Activated CD8-positive, alpha-beta T cell treated with anti-CD3 and anti-CD28 coated beads, Interleukin-2, amount 10 ng/mL, durations not matched to agents 7 days and 5 days (primary cell): Measurements from ENCODE around the gene NELL1. TPM values are rescaled to one million over a fixed set of nuclear protein-coding genes. Genes with fewer than 3 reads are reported as not detected.

Experiments
- ATAC-seq: fragments of 150-1000 bp; cut with Tn5 transposase; one replicate; pipeline ENCODE4 v1.10.0; 2021; ENCODE audit warnings: moderate library complexity
- CTCF ChIA-PET: fragments of 350-600 bp; sonication (Branson Sonifier 250); formaldehyde crosslinking; loops from one replicate; lab custom pipeline; 2021; ENCODE audit warnings: antibody characterized with exemption; lab: Charles Lee
- POLR2A ChIA-PET: fragments of 350-600 bp; sonication (Branson Sonifier 250); formaldehyde crosslinking; loops from one replicate; lab custom pipeline; 2021; ENCODE audit warnings: antibody characterized with exemption; lab: Charles Lee
- DNase-seq: peaks from one replicate; pipeline ENCODE4 v3.0.0-alpha.2; 2020
- H3K27ac Mint-ChIP-seq: one replicate; pipeline ENCODE4 v1.8.0; 2021; ENCODE audit warnings: mild to moderate bottlenecking, mixed read lengths
- H3K27me3 Mint-ChIP-seq: one replicate; pipeline ENCODE4 v1.8.0; 2021; ENCODE audit warnings: low read depth, mixed read lengths
- H3K36me3 Mint-ChIP-seq: one replicate; pipeline ENCODE4 v1.8.0; 2021; ENCODE audit warnings: low read depth, mixed read lengths
- H3K4me1 Mint-ChIP-seq: one replicate; pipeline ENCODE4 v1.8.0; 2021; ENCODE audit warnings: low read depth, mixed read lengths
- H3K4me3 Mint-ChIP-seq: one replicate; pipeline ENCODE4 v1.8.0; 2021; ENCODE audit warnings: mild to moderate bottlenecking, mixed read lengths
- H3K9me3 Mint-ChIP-seq: one replicate; pipeline ENCODE4 v1.8.0; 2022; ENCODE audit warnings: mixed read lengths; ENCODE audit not compliant: insufficient read depth
- total RNA-seq, 2 experiments: library from RNA; stranded (reverse); gene quantifications; one replicate each; pipeline ENCODE4 v1.2.3, GENCODE V29; 2021

NELL1 gene
- total RNA-seq, 2 experiments from 2014 or later: not detected

DNA sequence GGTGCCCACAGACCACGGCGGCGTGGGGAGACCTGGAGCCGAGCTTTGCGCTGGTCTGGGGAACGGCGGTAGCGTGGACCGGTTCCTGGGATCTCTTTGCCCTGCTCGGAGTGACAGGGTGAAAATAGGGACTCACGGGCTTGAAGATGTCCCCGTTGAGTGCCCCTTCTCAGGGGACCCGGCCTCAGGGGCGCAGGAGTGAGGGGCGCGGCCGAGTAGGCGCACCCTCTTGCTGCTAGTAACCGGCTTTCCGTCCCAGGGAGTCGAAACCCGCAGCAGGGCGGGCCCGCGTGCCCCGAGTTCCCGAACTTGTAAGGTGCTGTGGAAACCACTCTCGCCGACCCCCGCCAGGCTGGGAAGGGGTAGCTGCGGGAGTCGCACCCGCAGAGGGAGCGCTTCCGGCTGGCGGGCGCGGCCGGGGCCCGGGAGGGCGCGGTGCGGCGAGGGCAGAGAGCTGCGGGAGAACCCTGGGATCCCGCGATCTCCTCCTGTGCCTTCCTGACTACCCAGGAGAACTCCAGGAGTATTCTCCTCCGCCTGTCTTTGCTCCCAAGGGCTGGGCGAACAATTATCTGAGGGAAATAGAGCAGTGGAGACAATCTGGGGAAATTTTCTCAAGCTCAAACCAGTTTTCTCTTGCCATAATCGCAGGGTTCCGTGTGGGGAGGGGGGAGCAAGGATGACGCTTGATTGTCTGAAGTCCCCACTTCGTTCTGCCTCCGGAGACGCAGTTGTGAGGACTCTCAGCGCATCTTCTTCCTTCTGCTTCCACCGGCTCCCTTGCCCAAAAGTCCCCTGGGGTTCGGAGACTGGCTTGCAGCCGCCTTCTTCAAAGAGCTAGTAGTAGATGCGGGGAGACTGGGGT is 666 bp downstream of the NELL1 start:
- peaks cover 55% of the 10 kb centered on the region for H3K27me3 Mint-ChIP-seq
- H3K27ac Mint-ChIP-seq: no peak overlapping the region
- ATAC-seq (no peak), DNase-seq (no peak)
- H3K4me3 Mint-ChIP-seq: no peak overlapping the region
- H3K9me3 Mint-ChIP-seq: no peaks in the 10 kb centered on the region
- POLR2A ChIA-PET: no interaction called here
- H3K4me1 Mint-ChIP-seq: peaks cover 14% of the 10 kb centered on the region
- CTCF ChIA-PET: interaction anchor here (1.2 to 4.5 kb wide), 3 partner anchors 11 to 50 kb away, joined by 3 to 24 read pairs (median 5); no protein-coding TSS in a partner anchor
- H3K36me3 Mint-ChIP-seq: no peaks in the 10 kb centered on the region

DNA sequence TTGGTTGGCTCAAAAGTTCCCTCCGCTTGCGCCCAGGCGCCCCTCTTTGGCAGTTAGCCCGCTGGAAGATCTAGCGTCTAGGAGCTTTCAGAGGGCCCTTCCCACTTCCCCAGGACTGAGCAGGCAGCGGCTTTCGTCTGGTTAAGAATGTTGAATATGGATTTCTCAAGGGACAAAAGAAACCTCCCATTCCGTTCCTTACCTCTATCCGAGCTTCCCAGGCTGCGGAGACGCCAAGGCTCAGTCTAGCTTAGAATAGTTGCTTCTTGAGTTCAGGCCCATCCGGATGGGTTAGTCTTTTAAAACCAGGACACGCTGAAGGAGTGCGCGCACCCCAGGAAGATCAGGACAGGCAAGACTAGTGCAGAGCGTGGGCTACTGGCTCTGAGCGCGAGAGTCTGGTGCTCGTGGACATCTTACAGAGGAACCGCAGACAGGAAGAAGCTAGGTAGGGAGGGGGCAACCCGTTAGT is 1.6 kb downstream of the NELL1 start:
- ATAC-seq (no peak), DNase-seq (no peak)
- Mint-ChIP-seq H3K9me3 (no peaks in the 10 kb centered on the region), H3K4me1 (peaks cover 14% of the 10 kb centered on the region), H3K27ac (no peak overlapping the region), H3K36me3 (no peaks in the 10 kb centered on the region), H3K4me3 (no peak overlapping the region), H3K27me3 (peaks cover 50% of the 10 kb centered on the region)
- ChIA-PET POLR2A (no interaction called here), CTCF (interaction anchor here (1.2 to 4.5 kb wide), 3 partner anchors 10 to 51 kb away, joined by 3 to 24 read pairs (median 5); no protein-coding TSS in a partner anchor)

DNA sequence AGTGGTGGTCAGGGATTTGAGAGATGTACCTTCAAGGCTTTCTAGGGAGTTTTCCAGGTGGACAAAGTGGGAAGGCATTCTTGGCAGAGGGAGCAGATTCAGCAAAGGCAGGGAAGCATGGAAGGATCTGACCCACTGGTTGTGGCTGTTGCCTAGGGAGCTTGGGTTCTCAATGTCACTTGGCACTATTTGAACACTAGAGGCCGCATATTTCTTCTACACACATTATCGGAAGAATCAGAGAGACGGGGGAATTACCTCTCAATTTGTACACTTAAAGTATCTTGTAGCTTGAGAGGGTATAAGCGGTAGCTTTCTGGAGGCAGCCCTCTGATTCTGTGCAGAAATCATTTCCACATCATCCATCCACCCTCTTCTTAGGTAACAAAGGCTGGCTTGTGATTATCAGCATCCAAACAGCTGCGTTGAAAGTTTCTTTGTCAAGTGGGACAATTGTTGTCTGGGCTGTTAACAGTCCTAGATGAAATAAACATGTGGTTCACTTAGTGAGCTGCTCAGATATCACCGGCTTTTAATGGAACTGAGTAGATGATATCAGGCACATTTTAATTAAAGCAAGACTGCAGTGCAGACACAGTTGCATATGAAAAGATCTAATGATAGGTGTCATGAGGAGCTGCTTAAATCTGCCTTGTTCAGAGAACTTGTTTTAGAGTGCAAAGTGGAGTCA is 2.6 kb downstream of the NELL1 start:
- POLR2A ChIA-PET: no interaction called here
- CTCF ChIA-PET: interaction anchor here (1.0 to 4.5 kb wide), 5 partner anchors 20 to 544 kb away, joined by 3 to 24 read pairs (median 4); no protein-coding TSS in a partner anchor
- no peak overlapping the region for H3K27ac Mint-ChIP-seq
- H3K9me3 Mint-ChIP-seq: no peaks in the 10 kb centered on the region
- no peak for DNase-seq
- H3K27me3 Mint-ChIP-seq: peaks cover 47% of the 10 kb centered on the region
- peaks cover 14% of the 10 kb centered on the region for H3K4me1 Mint-ChIP-seq
- H3K36me3 Mint-ChIP-seq: no peaks in the 10 kb centered on the region
- no peak overlapping the region for H3K4me3 Mint-ChIP-seq
- ATAC-seq: no peak

DNA sequence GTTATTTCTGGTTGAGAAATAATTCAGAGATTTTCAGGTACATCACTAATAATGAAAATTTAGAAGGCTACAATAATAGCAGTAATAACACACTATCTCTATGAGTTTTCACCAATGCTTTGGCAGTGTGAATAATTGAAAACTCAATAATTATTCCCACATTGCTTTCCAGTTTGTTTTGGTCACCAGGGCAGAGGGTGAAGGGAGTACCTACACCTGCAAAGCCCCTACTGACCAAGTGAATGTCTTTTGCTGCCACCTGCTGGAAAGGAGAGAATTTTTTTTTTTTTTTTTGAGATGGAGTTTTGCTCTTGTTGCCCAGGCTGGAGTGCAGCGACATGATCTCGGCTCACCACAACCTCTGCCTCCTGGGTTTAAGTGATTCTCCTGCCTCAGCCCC is 3.2 kb downstream of the NELL1 start:
- DNase-seq (no peak), ATAC-seq (no peak)
- no peaks in the 10 kb centered on the region for H3K36me3 Mint-ChIP-seq
- ChIA-PET CTCF (interaction anchor here (1.1 to 4.5 kb wide), 5 partner anchors 9 to 544 kb away, joined by 3 to 24 read pairs (median 4); no protein-coding TSS in a partner anchor), POLR2A (no interaction called here)
- H3K4me1 Mint-ChIP-seq: peaks cover 14% of the 10 kb centered on the region
- H3K27ac Mint-ChIP-seq: no peak overlapping the region
- H3K9me3 Mint-ChIP-seq: no peaks in the 10 kb centered on the region
- H3K27me3 Mint-ChIP-seq: peaks cover 44% of the 10 kb centered on the region
- H3K4me3 Mint-ChIP-seq: no peak overlapping the region

DNA sequence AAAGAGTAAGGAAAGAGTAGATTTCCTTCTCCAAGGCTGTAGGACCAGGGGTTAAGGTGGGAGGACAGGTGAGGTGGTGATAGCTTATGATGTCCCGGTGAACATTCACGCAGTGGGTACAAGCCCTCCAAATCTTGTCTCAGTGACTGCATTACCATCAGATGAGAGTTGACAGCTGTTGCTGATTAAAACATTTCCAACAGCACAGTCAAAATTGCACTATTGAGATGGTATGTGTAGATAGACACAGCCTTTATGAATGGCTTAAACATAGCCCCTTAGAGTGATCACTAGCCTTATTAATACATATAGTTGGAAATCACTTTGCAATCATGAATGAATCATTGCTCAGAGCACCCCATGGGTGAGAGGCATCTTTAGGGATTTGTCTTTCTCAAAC is 7.3 kb downstream of the NELL1 start:
- no peak for DNase-seq
- no peak overlapping the region for H3K4me3 Mint-ChIP-seq
- H3K27me3 Mint-ChIP-seq: peaks cover 11% of the 10 kb centered on the region
- H3K9me3 Mint-ChIP-seq: no peaks in the 10 kb centered on the region
- no peaks in the 10 kb centered on the region for H3K4me1 Mint-ChIP-seq
- ChIA-PET POLR2A (no interaction called here), CTCF (interaction anchor here (0.6 kb wide), 1 partner anchor 9 kb away, joined by 3 read pairs; no protein-coding TSS in a partner anchor)
- no peak overlapping the region for H3K27ac Mint-ChIP-seq
- no peak for ATAC-seq
- H3K36me3 Mint-ChIP-seq: no peaks in the 10 kb centered on the region

DNA sequence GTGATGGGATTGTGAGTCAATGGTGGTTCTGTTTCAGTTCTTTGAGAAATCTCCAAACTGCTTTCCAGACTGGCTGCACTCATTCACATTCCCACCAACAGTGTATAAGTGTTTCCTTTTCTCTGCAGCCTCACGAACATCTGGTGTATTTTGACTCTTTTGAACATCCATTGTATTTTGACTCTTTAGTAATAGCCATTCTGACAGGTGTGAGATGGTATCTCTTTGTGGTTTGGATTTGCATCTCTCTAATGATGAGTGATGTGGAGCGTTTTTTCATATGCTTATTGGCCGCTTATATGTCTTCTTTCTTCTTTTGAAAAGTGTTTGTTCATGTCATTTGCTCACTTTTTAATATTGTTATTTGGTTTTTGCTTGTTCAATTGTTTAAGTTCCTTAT is 19.4 kb downstream of the NELL1 start:
- ATAC-seq (no peak), DNase-seq (no peak)
- no peaks in the 10 kb centered on the region for H3K27me3 Mint-ChIP-seq
- H3K27ac Mint-ChIP-seq: no peak overlapping the region
- H3K36me3 Mint-ChIP-seq: no peaks in the 10 kb centered on the region
- POLR2A ChIA-PET: no interaction called here
- H3K9me3 Mint-ChIP-seq: no peaks in the 10 kb centered on the region
- CTCF ChIA-PET: no interaction called here
- no peaks in the 10 kb centered on the region for H3K4me1 Mint-ChIP-seq
- H3K4me3 Mint-ChIP-seq: no peak overlapping the region

DNA sequence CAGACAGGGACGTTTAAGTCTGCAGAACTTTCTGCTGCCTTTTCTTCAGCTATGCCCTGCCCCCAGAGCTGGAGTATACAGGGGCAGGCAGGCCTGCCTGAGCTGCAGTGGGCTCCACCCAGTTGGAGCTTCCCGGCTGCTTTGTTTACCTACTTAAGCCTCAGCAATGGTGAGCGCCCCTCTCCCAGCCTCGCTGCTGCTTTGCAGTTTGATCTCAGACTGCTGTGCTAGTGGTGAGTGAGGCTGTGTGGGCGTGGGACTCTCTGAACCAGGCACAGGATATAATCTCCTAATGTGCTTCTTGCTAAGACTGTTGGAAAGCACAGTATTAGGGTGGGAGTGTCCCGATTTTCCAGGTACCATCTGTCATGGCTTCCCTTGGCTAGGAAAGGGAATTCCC is 38.5 kb downstream of the NELL1 start:
- H3K36me3 Mint-ChIP-seq: no peaks in the 10 kb centered on the region
- ATAC-seq: no peak
- no peaks in the 10 kb centered on the region for H3K27me3 Mint-ChIP-seq
- ChIA-PET POLR2A (no interaction called here), CTCF (no interaction called here)
- no peaks in the 10 kb centered on the region for H3K9me3 Mint-ChIP-seq
- H3K4me1 Mint-ChIP-seq: no peaks in the 10 kb centered on the region
- H3K4me3 Mint-ChIP-seq: no peak overlapping the region
- no peak for DNase-seq
- no peak overlapping the region for H3K27ac Mint-ChIP-seq

DNA sequence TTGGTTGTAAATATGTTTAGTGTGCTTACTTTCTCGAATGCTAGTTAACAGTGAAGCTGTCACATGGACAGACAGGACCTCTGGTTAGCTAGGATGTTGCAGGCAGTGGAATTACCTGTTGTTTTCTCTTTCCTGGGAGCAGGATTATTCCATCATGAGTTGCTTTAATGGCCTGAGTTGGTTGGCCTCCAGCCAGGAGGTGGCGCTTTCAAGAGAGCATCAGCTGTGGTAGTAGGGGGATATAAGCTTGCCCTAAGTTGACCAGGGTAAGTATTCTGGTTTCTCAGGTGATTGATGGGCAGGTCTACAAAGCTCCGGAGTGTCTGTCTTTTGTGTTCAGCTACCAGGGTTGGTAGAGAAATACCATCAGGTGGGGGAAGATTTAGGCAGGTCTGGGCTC is 43.5 kb downstream of the NELL1 start:
- Mint-ChIP-seq H3K9me3 (no peaks in the 10 kb centered on the region), H3K4me1 (no peaks in the 10 kb centered on the region), H3K27ac (no peak overlapping the region), H3K4me3 (no peak overlapping the region), H3K27me3 (no peaks in the 10 kb centered on the region), H3K36me3 (no peaks in the 10 kb centered on the region)
- ATAC-seq: no peak
- no peak for DNase-seq
- CTCF ChIA-PET: no interaction called here
- POLR2A ChIA-PET: no interaction called here

DNA sequence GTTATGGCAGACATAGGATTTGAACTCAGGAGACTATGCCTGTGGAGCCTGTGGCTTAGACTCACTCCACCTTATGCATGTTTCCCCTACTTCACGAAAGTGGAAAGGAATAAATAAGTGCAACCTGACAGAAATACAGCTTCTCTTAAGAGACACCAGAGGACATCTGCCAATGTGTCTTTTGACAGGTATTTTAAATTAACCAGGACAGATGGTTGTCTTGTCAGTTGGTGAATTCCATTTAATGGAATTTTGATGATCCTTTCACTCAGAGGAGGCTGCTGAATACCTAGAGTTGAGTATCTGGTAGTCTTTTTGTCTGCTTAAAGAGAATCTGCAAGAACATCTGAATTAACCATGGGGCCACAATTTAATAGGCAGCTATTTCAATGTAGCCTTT is 46.1 kb downstream of the NELL1 start:
- POLR2A ChIA-PET: no interaction called here
- CTCF ChIA-PET: no interaction called here
- ATAC-seq: no peak
- Mint-ChIP-seq H3K4me1 (no peaks in the 10 kb centered on the region), H3K27me3 (no peaks in the 10 kb centered on the region), H3K4me3 (no peak overlapping the region), H3K9me3 (no peaks in the 10 kb centered on the region), H3K27ac (no peak overlapping the region), H3K36me3 (no peaks in the 10 kb centered on the region)
- DNase-seq: no peak

DNA sequence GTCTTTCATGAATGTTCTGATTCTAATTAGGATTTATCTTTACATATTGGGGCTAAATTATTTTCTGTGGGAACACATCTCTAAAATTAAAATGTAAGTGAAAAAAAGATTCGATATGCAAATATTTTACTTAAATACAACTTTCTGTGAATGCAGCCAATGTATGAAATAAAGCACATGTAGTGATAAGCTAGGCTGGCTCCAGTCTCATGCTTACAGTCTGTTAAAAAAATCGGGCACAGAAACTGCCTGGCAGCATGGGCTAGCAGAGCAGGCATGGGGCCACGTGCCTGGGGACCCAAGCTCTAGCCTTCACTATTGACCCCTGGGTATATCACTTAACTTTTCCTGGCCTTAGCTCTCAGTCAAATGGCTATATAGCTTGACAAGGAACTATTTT is 46.5 kb downstream of the NELL1 start:
- no peak overlapping the region for H3K27ac Mint-ChIP-seq
- H3K4me1 Mint-ChIP-seq: no peaks in the 10 kb centered on the region
- no peak for DNase-seq
- ChIA-PET CTCF (no interaction called here), POLR2A (no interaction called here)
- H3K27me3 Mint-ChIP-seq: no peaks in the 10 kb centered on the region
- no peaks in the 10 kb centered on the region for H3K9me3 Mint-ChIP-seq
- H3K36me3 Mint-ChIP-seq: no peaks in the 10 kb centered on the region
- ATAC-seq: no peak
- no peak overlapping the region for H3K4me3 Mint-ChIP-seq

DNA sequence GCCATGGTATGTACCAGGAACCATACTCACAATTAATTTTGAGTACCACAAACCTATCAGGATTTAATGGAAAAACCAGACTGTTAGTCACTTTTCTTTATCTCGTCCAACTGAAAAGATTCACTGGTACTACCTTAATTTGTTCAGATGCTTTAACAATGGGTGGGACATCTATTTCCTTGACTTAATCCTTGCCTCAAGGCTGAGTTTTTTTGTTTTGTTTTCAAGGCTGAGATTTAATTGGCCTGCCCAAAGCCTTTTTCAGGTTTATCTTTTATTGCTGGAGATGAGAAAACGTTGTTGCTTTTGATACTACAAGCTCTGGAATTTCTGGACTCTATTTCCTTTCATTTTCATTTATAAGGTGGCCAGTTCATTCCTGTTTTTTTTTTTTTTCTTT is 50.4 kb downstream of the NELL1 start:
- Mint-ChIP-seq H3K4me1 (no peaks in the 10 kb centered on the region), H3K27ac (no peak overlapping the region), H3K27me3 (no peaks in the 10 kb centered on the region), H3K36me3 (no peaks in the 10 kb centered on the region), H3K9me3 (no peaks in the 10 kb centered on the region), H3K4me3 (no peak overlapping the region)
- no peak for DNase-seq
- ChIA-PET POLR2A (no interaction called here), CTCF (no interaction called here)
- ATAC-seq: no peak

DNA sequence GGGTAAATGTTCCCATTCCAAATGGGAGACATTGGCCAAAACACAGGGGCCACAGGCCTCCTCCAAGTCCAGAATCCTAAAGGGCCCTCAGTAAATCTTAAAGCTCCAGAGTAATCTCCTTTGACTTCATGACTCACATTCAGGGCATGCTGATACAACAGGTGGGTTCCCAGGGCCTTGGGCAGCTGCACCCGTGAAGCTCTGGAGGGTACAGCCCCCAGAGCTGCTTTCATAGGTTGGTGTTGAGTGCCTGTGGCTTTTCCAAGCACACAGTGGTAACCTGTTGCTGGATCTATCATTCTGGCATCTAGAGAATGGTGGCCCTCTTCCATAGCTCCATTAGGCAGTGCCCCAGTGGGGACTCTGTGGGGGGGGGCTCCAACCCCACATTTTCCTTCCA is 54.0 kb downstream of the NELL1 start:
- DNase-seq: no peak
- H3K9me3 Mint-ChIP-seq: no peaks in the 10 kb centered on the region
- no peaks in the 10 kb centered on the region for H3K36me3 Mint-ChIP-seq
- ATAC-seq: no peak
- no peaks in the 10 kb centered on the region for H3K27me3 Mint-ChIP-seq
- POLR2A ChIA-PET: no interaction called here
- no peak overlapping the region for H3K27ac Mint-ChIP-seq
- CTCF ChIA-PET: no interaction called here
- H3K4me1 Mint-ChIP-seq: no peaks in the 10 kb centered on the region
- H3K4me3 Mint-ChIP-seq: no peak overlapping the region
